Right hindlimb (tissue), 1 donor: ENCODE data around the gene CERT1.

Source experiments
- DNase-seq: peaks from one replicate; pipeline ENCODE4 v3.0.0-alpha.2; 2018

Gene CERT1

DNA sequence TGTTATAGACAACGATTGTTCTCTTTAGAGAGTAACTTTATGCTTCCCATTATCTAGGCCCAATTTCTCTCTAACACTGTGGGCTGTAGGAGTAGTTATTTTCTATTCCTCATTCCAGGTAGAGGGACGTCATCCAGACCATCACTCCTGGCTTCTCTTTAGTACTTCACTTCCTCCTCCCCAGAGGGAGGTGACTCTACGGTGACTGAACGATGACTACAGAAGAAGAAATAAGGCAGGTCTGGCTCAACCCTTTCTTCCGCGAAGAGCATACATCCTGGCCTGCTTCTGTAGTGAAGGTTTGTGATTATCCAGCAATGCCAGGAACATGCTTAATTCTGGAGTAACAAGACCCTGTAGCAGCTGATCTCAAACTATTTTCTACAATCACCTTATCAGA lies 123.6 kb downstream of the CERT1 start:
- DNase-seq, result no peak

DNA sequence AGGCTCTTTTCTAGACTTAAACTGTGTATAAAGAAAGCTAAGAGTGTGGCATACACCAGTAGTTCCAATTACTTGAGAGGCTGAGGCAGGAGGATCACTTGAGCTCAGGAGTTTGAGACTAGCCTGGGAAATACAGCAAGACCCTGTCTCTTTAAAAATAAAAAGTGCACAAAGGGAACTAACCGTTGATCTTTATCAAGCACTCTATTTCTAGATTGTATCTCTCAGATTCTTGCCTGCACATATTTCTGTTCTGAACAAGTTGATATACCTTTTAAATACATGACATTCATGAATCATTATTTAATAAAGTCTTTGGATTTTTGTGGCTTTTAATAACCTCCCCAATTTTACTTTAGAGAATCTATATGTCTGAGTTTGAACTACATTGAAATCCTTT lies 127.2 kb downstream of the CERT1 start:
- no peak for DNase-seq

GRCh38 chr5:75381456-75381855 lies 130.0 kb downstream of the CERT1 start:
- DNase-seq, result no peak

- no peak for DNase-seq
These were observed 131.3 kb downstream of the CERT1 start for GRCh38 chr5:75380099-75380498.

DNA sequence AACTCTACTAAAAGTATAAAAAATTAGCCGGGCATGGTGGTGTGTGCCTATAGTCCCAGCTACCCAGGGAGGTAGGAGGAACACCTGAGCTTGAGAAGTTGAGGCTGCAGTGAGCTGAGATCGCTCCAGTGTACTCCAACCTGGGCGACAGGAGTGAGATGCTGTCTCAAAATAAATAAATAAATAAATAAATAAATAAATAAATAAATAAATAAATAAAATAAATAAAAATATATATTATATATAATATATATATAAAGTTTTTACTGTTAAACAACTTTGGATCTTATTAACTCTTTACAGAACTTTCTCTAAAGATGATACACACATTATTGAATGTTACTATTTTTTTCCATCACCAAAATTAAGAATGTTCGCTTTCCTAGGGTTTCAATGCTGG lies 136.0 kb downstream of the CERT1 start:
- DNase-seq, result no peak

GRCh38 chr5:75374394-75374814 lies 137.0 kb downstream of the CERT1 start:
- DNase-seq, result no peak

DNA sequence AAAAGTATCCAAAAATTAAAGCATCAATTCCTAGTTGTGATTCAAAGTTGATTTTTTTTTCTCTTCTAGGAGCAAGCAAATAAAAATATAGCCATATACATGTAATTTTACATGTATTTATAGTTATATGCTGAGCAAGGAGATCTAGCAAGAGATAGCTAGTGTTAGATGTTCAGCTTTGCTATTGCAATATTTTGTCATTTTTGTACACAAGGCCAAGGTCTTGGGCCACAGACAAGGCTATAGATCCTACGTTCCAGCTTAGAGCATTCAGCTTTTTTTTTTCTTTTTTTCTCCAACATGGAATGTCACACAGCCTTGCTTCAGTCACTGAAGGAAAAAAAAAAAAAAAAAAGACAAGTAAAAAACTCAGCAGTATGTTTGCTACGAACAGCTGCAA lies 137.6 kb downstream of the CERT1 start:
- DNase-seq, result no peak

GRCh38 chr5:75368391-75368790 lies 143.0 kb downstream of the CERT1 start:
- no peak for DNase-seq

DNA sequence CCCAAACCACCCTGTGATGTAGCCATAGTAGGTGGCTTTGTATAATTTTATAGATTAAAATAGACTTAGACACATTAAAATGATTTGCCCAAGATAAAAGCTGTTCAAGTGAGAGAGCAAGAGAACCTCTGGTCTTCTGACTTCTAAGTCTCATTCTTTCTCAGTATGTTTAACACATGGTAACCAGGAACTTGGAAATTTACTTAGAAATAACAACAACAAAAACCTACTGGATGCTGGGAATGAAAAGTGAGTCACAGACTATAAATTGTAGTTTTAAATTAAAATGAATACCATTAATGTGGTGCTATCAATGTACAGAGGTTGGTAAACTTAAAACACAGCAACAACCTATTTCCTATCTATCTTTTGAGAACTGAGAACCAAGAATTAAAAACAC lies 144.0 kb downstream of the CERT1 start:
- DNase-seq, result no peak

DNA sequence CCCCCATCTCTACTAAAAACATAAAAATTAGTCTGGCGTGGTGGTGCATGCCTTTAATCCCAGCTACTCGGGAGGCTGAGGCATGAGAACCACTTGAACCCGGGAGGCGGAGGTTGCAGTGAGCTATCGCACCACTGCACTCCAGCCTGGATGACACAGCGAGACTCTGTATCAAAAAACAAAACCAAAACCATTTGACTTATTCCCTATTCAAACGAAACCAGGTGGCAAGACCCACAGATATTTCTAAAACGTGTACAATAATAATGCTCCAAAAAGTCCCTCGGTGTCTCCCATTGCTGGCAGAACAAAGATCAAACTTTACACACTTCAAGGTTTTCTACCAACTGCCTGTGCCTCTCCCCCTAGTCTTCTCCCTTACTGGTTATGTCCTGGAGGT lies 144.6 kb downstream of the CERT1 start:
- no peak for DNase-seq

GRCh38 chr5:75365740-75366139 lies 145.7 kb downstream of the CERT1 start:
- no peak for DNase-seq

DNA sequence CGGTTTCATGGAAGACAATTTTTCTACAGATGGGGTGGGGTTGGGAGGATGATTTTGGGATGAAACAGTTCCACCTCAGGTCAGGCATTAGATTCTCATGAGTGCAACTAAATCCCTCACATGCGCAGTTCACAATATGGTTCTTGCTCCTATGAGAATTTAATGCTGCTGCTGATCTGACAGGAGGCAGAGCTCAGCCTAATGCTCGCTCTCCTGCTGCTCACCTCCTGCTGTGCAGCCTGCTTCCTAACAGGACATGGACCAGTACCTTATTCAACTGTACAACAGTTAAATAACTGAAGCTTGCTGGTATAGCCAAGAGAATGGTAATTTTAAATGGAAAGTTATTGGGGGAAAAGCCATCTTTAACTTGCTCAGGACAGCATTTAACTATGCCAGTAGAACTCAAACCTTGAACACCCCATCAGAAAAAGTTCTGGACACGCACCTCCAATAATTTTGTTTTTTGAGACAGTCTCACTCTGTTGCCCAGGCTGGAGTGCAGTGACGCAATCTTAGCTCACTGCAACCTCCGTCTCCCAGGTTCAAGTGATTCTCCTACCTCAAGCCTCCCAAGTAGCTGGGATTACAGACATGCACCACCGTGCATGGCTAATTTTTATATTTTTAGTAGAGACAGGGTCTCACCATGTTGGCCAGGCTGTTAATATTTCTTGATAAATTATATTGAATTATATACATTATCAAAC lies 146.7 kb downstream of the CERT1 start:
- DNase-seq, result no peak

DNA sequence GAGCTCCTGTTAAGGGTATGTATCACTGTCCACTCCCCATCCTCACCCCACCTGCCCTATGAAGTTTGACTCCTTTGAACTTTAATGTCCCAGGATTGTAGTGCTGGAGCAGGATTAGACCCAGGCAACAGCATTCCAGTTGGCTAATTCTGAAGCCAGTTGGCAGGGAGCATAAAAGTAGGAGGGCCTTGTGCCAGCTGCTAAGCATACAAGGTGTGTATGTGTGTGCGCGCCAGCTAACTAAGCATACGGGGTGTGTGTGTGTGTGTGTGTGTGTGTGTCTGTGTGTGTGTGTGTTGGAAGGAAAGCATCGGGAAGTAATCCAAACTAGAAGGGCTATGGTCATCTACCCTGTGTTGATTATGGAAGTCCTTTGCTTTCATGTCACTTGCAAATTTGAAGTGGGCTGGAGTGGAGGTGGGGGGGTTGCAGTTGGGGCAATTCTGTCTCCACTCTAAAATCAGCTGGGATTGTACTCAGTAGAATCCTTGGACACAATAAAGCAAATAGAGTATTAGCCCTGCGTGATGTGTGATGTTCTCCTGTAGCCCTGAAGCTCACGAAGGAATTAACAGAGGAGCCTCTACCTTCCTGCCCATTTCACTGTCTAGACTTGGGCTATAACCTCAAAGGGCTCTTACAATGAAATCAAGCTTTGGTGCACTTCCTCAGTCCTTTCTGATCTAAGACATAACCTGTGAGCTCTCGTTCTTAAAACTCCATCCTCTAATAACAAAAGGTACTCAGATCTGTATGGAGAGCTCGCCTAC lies 147.5 kb downstream of the CERT1 start:
- DNase-seq, result no peak

GRCh38 chr5:75363111-75363510 lies 148.3 kb downstream of the CERT1 start:
- peak; percentile 40 for DNase-seq

DNA sequence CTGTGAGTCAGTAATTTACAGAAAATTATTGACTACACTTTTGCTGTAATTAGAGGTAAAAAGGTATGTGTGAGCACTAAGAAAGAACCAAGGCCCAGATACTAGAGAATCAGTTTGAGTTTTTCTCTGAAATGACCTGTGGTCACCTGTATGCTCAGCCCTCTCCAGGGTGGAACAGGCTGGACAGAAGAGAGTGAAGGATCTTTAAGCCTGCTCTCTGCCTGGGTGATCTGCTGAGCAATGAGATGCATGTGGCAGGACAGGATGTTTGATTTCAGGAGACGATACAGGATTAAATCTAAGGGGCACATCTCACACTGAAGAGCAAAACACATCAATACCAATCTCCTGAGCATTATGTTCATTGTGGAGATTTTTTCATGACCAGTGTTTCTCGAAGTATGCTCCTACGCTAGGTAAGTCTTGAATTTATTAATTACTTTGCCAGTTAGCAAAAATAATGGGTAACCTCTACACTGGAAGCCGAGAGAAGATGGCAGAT lies 148.9 kb downstream of the CERT1 start:
- DNase-seq, result no peak

- no peak for DNase-seq
These were observed 150.1 kb downstream of the CERT1 start for GRCh38 chr5:75361310-75361709.

DNA sequence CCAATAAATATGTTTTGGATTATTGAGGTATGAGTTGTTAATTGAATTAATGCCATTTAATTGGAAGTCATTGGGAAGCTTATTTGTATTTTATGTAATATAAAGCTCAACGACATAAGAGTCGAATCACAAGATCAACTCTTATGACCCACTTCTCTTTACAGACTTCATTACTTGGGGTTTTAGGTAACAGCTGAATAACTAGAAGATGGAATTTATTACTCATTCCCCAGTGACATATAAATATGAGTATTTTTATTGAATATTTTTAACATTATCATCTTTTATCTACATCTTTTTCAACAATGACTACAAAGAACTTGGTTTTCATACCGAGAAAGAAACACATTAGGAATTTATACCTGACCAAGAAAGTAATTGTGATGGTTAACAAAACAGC lies 153.3 kb downstream of the CERT1 start:
- DNase-seq, result no peak

DNA sequence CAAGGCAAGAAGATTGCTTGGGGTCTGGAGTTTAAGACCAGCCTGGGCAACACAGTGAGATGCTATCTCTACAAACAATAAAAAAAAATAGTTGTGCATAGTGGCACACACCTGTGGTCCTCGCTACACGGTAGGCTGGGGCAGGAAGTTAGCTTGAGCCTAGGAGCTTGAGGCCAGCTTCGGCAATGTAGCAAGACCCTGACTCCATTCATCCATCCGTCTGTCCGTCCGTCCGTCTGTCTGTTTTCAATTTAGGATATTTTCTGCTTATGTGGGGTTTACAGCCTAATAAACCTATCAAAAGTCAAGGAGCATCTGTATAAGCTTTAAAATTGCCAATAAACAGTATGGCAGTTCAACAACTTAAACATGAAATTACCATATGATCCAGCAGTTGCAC lies 154.7 kb downstream of the CERT1 start:
- no peak for DNase-seq

DNA sequence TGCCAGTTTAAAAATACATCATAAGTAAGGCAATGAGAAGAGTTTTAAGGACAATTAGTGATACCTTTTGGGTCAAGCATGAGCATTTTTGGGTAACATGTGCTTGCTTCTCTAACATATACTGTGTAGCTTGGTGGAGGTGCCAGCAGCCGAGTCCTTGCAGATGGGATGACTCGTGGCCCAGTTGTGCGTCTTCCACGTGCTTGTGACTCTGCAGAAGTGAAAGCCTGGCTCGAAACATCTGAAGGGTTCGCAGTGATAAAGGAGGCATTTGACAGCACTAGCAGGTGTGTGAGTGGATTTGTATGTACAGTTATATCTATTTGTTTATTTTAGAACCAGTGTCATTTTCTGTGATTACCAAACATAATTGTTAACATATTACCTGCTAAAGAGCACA lies 156.2 kb downstream of the CERT1 start:
- no peak for DNase-seq

DNA sequence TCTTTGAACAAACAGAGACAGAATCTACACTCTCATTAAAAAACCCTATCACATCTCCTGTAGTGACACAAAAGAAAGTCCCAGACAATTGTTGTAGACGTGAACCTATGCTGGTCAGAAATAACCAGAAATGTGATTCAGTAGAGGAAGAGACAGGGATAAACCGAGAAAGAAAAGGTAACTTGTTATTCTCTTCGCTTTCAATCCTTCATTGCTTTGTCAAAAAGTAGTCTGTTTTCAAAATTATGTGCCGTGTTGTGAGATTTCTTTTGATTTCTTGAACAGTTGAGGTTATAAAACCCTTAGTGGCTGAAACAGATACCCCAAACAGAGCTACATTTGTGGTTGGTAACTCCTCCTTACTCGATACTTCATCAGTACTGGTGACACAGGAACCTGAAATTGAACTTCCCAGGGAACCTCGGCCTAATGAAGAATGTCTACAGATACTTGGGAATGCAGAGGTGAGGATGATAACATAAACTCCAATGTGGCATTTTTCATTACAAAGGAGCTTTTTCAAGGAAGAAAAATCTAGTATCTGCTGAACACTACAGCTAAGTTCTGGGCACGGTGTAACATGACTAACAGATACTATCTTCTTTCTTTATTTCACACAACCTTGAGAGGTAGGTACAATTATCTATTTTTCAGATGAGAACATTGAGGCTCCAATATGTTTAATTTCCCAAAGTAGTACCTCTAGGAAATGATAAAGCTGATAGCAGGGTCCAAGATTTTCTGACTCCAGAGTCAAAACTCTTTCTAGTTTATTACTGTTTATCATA lies 160.1 kb downstream of the CERT1 start:
- no peak for DNase-seq

- DNase-seq, result no peak
These were observed 161.8 kb downstream of the CERT1 start for GRCh38 chr5:75349663-75350062.

- DNase-seq, result no peak
These were observed 163.2 kb downstream of the CERT1 start for GRCh38 chr5:75348241-75348640.

DNA sequence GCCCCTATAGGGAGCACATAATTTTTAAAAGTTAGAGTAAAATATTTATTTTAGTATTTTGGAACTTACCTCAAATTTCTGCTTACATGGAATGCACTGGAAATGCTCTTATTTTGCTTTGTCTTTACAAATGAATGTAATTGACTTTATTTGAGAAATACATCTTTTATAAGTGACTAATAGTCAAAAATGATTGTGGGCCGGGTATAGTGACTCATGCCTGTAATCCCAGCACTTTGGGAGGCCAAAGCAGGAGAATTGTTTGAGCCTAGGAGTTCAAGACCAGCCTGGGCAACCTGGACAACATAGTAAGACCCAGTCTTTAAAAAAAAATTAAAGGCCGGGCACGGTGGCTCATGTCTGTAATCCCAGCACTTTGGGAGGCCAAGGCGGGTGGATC lies 168.6 kb downstream of the CERT1 start:
- DNase-seq, result no peak

DNA sequence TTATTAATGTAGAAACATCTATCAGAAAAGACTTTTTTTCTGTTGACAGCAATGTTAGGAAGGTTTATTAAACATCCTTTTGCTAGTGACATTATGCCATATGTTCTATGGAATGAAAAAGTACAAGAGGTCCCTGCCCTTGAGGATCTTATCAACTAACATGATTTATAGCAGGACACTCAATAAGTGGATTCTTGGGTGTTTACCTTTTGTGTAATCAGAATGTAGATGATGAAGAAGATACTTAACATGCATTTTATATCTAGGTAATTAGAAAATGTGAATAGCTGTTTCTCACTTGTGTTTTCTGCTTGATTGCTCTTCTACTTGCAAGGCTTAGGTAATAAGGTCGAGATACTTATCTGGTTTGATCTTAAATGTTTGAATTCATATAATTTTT lies 169.5 kb downstream of the CERT1 start:
- DNase-seq, result no peak
